Measurements from ENCODE around the gene COPZ2.
"Not testable (repeated sequence)": the region's sequence is repeated elsewhere in the genome, so short reads cannot be mapped to it uniquely, and the experiment has no call there.

The COPZ2 gene

GRCh38 chr17:48027322-48027981 is 10.1 kb downstream of the COPZ2 start:
- DNase-seq: no peak

GRCh38 chr17:48026502-48027321 is 10.9 kb downstream of the COPZ2 start:
- peak; percentile 88 to 97 for DNase-seq

- DNase-seq: no peak
Observed at GRCh38 chr17:48025904-48026501, 11.6 kb downstream of the COPZ2 start.

GRCh38 chr17:48025040-48025903 is 12.3 kb downstream of the COPZ2 start:
- DNase-seq: peak; percentile 94 to 98

- DNase-seq: peak; percentile 45 to 74
Observed at GRCh38 chr17:48024149-48025039, 13.2 kb downstream of the COPZ2 start.

- peak; percentile 55 to 85 for DNase-seq
Observed at GRCh38 chr17:48023400-48024148, 14.0 kb downstream of the COPZ2 start.

GRCh38 chr17:48022901-48023300 is 14.7 kb downstream of the COPZ2 start:
- no peak for DNase-seq

GRCh38 chr17:48021934-48022333 is 15.7 kb downstream of the COPZ2 start:
- no peak for DNase-seq

- not testable (repeated sequence) for DNase-seq
Observed at GRCh38 chr17:48017817-48018158, 19.8 kb downstream of the COPZ2 start.

- DNase-seq: no peak
Observed at GRCh38 chr17:48016112-48016511, 21.5 kb downstream of the COPZ2 start.

- DNase-seq: peak; percentile 49 to 62
Observed at GRCh38 chr17:48014595-48015111, 22.9 kb downstream of the COPZ2 start.

GRCh38 chr17:48013876-48014594 is 23.6 kb downstream of the COPZ2 start:
- DNase-seq: peak in 1 of 2 experiments; percentile 55

- no peak for DNase-seq
Observed at GRCh38 chr17:48012654-48013053, 24.9 kb downstream of the COPZ2 start.

- DNase-seq: peak; percentile 65 to 93
Observed at GRCh38 chr17:48012151-48012520, 25.5 kb downstream of the COPZ2 start.

- peak; percentile 58 to 73 for DNase-seq
Observed at GRCh38 chr17:48011405-48012150, 26.0 kb downstream of the COPZ2 start.

- no peak for DNase-seq
Observed at GRCh38 chr17:48010193-48010592, 27.4 kb downstream of the COPZ2 start.

- no peak for DNase-seq
Observed at GRCh38 chr17:48006936-48007709, 30.5 kb downstream of the COPZ2 start.

GRCh38 chr17:48004983-48005382 is 32.6 kb downstream of the COPZ2 start:
- no peak for DNase-seq
